HG02642 (cell line): ENCODE measurements around the gene SAMD7.

ENCODE experiments used
- ATAC-seq: cut with Tn5 transposase; IDR thresholded peaks from one replicate; pipeline ENCODE4 v1.9.1; 2021; ENCODE audit warnings: mild to moderate bottlenecking; ENCODE audit not compliant: unreplicated experiment, poor library complexity

SAMD7 gene

DNA sequence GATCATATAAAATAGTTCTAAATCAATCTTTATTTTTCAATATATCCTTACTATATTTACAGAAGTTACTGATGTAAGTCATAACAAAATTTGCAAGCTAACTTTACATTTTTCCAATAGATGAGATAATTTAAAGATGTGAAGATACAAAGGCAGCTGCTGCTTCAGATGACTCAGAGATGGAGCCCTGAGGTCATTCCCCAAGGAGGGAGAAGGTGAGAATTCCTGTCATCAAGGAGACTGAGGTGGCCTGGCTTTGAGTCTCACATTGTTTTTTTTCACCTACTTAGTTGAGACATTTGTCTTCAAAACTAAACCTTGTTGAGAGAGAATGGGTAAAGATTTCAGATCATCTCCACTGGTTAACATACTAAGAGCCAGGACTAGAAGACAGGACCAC, 3.9 kb upstream of the SAMD7 start:
- no peak for ATAC-seq

DNA sequence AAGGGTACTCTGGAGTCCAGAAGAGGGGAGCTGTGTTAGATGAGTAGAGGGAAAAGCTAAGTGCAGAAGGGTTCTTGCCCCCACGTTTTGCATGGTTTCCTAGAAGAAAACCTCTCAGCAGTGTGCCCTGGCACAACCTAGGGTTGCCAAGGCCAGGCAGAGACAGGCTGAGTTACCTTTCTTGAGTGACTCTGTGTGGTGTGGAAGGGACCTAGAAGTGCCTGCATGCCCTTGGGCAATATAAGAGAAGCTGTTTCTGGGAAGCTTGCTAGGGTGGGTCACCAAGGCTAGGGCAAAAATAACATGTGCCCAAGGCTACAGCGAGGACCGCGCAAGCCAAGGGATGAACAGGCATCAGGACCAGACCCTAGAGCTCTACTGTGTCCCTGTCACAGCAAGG, 3.4 kb upstream of the SAMD7 start:
- ATAC-seq: no peak

DNA sequence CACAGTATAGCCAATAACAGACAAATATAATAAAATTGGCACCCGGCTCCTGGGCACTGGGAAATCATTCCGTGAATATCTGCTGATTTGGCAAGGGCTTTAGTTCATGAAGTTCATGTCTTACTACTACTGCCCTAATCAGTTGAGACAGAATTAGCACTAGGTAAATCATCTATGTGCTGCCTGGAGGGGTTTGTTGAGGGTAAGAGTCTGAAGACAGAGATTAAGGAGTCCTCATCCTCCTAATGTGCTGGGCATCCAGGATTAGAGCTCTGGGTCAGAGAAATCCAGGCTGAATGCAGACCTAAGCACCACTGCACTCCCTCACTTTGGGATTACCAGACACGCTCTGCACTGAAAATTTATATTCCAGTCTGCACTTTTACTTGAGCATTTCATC, 2.0 kb downstream of the SAMD7 start:
- no peak for ATAC-seq

DNA sequence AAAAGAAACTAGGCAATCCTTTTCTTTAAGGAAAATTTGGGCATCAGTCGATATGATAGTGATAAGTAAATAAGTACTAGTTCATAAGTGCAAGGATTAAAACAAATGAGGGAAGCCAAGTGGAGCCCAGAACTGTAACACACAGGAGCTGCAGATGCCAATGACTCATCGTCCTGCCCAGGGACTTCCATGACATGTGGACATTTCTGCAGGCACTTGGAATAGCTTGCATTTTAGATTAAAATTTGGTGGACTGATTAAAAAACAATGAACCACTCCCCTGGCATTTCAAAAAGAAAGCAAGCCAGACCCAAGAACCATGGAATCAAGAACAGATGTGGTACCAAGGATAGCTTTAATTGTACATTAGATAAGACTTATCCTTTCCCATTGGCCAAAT, 2.9 kb downstream of the SAMD7 start:
- ATAC-seq: no peak

DNA sequence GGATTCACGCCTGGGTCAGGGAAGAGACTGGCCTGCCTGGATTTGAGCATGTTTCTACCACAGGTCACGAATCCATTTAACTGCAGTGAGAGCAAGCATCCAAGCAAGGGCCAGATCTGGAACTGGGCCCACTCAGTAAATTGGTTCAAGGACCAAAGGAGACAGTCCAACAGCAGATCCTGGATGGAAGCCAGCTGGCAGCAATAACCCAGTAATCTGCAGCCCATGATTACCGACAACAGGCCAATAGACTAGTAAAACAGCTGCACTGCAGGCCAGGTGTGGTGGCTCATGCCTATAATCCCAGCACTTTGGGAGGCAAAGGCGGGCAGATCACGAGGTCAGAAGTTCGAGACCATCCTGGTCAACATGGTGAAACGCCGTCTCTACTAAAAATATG, 11.8 kb downstream of the SAMD7 start:
- ATAC-seq: no peak

DNA sequence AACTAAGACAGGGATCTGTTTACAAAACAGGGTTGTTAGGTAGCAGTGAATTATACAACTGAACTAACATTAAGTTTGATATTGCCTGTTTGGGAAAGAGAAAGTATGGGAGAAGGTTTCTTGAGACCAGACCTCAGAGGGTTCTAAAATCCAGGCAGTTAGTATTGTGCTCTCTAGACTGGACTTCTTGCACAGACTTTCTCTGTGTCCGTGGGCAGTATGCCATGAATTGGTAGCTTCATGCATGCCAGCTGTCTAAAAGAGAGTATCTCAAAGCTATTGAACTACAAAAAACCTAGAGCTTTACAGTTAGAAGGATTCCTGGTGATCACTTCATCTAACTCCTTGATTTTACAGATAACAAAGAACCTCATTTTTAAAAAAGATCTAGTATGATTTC, 12.5 kb downstream of the SAMD7 start:
- no peak for ATAC-seq

DNA sequence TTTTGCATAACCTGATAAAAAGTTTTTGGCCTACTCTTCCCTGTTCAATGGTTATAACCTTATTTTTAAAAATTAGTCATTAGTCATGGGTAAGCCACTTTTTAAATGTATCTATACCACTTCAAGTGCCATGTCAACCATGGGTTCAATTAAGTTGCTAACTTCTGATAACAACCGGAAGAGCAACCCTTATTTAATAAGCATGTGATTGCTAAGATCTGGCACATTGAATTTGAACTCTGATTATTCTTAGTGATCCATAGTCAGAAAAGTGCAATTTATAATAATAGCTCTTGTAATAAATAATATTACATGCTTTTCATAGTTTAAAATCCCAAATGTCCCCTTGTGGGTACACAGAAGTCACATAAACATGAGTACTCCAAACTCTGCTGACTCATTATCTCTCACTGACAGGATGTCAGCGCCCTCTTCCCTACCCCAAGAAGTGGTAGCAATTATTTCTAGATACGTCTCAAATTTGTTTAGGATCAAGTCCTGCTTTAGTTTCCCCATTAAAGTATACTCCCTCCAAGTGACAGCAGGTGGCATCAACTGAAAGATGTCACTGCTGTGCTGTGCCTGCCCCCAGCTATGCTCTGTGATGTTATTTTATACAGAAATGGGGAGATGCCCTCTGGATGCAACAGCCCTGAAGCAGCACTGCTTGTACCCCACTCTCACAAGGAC, 18.6 kb downstream of the SAMD7 start:
- peak; percentile 29 for ATAC-seq

DNA sequence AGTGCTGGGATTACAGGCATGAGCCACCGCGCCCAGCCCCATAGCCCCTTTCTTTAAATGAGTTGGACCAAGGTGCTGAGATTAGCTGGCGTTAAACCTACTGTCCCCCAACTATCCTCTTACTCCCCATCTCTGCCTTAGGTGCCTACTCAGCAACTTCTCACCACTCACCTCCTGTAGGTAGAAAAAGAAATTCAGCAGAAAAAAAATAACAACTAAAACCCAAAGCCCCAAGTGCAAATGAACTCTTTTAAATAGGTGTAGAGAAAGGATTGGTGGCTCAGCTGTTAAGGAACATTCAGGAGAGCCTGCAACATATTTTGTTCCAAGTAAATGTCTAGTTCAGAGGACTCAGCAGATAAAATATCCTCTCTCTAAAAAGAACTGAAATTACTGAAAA, 19.5 kb downstream of the SAMD7 start:
- ATAC-seq: no peak

DNA sequence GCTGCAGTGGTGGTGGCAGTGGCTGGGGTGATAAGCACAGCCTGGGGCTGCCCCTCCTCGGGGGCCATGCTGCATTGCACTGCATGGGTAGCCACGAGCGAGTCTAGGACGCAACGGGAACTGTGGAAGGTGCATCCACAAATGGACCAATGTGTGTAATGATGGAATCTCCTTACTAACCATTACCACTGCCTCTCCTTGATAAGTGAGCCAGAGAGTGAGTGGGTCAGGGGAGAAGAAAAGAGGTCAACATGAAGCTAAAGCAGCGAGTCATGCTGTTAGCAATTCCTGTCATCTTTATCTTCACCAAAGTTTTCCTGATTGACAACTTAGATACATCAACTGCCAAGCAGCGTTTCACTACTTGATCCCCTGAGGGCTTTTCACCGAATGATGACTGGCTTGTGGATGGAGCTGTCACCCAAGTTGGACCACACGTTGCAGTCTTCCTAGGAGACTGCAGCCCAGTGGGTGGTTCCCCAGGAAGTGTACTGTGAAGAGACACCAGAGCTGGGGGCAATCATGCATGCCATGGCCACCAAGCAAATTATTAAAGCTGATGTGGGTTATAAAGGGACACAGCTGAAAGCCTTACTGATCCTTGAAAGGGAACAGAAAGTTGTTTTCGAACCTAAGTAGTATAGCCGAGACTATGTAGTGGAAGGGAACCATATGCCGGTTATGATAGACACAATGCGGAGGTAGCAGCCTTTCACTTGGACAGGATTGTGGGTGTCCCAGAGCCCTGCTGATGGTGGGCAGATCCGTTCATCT, 20.6 kb downstream of the SAMD7 start:
- ATAC-seq: peak; percentile 93

DNA sequence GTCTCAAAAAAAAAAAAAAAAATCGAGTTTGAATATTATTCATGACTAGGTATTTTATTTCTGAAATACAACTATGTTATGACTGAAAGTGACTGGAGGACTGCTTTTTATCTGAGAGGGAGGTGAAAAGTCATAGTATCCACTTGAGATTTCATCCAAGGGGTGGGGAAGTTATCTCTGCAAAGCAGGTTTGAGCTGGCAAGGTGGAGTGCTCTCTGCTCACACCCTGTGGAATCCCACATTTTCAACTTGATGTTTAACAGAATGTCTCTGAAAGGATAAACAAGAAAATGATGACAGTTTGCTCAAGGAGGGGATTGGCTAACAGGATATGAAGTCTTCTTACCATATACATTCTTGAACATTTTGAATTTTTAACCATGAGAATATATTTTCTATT, 27.9 kb downstream of the SAMD7 start:
- no peak for ATAC-seq

DNA sequence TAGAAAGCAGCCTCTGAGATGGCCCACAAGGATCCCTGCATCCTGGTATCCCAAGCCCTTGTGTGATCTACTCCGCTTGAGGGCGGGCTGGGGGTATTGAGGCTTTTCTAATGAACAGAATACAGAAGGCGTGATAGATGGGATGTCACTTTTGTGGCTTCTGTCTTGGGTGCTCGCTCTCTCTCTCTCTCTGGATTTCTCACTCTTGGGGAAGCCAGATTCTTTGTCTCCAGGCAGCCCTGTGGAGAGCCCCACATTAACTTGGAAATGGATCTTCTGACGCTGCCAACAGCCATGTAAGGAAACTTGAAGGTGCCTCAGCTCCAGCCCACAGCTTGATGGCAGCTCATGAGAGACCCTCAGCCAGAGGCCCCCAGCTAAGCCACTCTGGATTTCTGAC, 28.4 kb downstream of the SAMD7 start:
- no peak for ATAC-seq

DNA sequence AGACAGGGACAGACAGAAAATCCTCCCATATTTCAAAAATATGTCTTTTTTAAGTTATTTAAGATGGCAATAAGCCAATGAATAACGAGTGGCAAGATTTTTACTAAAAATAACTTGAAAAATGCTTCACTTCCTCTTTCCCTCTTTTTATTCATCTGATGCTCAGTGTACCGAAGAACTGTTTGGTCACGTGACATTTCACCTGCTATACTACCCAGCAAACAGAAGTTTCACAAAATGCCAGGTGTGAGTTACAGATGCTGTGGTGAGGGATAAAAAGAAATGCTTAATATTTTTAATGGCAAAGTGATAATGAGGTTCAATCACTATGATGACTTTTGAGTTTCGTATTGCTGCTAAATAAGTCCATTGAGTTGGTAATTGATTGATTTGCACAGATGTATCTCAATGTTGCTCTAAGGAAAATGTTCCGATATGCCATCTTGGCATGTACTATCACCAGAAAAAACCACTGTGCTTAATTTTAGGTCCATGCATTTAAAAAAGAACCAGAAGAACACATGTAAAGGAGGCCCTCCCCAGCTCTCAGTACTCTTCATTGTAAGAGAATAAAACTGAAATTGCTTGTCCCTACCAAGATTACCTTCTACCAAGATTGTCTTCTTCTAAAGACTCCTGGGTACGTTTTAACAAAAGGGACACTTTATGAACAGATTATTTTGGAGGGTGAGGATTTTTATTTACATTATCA, 29.3 kb downstream of the SAMD7 start:
- ATAC-seq: peak; percentile 80

DNA sequence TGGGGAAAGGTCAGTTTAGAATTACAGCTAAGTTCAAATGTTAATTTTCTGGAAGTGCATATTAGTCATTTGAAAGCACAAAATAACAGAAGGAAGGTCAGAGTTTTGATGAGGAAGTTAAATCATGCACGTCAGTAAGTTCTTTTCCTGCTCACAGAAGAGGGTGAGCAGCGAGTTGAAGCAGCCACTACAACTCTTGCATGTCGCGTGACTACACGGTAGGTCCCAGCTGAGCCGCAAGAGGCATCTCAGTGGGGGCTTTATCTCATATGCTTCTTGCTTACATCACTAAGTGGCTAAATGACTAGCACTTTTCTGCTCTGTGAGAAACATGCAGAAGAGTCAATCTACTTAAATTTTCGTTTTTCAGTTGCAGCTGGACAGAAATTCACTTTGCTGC, 33.9 kb downstream of the SAMD7 start:
- ATAC-seq: peak; percentile 85

DNA sequence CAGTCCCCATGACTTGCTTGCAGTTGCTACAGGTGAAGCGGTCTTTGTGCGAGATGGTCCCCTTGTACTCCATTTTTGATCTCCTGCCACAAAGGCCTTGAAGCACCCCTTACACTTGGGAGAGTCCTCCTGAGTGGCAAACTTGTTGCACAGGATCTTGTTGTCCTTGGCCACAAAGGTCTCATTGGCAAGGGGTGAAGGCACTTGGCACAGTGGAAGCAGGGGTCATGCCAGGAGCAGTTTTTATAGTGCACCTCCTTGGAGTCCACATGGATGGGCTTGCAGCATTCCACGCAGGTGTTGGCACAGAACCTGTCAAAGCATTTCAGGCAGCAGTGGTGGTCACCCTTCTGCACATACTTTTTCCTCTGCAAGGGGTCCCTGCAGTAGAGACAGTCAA, 35.0 kb downstream of the SAMD7 start:
- no peak for ATAC-seq

DNA sequence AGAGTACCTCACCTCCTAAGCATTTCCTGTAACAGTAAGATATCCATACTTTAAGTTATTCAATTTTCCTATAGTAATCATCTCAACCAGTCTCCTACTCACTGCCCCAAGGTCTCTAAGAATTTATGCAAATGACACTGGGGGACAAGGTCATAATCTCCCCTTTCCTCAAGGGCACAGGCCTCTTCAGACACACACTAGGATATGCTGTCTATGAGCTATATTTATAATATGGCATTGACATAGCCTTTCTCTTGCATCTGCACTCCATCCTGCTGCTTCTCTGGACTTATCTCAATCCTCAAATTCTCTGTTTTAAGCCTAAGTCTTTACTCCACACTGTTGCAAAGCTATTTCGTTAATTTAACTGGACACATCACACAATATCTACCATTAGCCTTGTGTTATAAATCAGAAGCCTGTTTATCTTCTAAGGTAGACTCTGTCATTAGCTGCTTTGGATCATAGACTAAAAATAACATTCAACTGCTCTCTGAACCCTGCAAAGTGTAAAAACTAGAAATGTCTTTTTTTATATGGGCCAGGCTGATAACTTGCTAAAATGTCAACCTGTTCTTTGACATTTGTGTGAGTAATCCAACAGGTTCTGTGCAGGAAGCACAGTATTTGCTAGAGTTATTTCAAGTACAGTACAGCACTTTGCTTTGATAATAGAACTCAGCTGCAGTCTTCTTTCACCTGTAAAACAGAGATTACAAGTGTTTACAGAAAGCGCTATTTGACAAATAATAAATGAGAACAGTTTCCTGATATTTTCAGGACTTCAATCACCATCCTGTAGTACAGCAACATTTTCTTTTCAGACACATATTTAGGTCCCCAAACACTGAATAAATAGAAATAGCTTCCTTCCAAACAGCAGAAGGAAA, 37.4 kb downstream of the SAMD7 start:
- ATAC-seq: no peak

DNA sequence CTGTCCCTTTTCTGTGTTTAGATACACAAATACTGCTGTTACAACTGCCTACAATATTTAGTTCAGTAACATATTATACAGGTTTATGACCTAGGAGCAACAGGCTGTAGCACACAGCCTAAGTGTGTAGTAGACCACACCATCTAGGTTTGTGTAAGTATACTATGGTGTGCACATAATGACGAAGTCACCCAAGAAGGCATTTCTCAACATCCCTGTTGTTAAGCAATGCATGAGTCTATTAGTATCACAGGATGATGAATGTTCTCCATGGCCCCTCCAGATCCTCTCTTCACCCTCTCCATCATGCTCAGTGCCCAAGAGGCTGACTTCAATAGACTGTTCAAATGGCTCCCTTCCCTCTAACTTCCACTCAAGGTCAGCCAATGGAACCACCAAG, 40.7 kb downstream of the SAMD7 start:
- no peak for ATAC-seq

DNA sequence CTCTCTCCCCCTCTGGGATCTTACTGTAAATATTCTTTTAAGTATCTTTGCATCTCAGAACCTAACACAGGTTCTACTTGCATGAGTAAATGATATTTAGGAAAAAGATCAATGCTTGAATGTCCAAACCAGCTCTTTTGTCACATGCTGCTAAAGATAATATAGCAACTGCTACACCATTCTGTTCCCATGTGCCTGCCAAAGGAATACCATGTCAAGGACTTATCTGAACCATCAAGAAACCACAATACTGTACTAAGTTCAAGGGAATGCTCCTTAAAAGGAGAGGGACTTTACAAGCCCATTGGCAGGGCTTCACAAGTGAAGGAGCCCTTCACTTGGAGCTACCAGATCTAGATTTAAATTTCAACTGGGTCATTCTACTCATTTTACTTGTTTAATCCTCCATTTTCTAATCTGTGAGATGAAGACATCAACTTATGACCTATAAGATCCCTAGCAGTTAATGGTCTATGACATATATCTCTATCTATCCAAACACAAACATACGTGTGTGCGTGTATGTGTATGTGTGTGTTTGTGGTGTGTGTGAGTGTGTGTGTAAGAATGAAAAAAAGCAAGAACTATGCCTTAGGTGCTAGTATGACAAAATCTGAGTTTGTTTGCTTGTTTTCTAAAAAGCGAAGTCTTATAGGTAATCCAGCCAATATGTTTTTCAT, 42.2 kb downstream of the SAMD7 start:
- peak; percentile 28 for ATAC-seq

DNA sequence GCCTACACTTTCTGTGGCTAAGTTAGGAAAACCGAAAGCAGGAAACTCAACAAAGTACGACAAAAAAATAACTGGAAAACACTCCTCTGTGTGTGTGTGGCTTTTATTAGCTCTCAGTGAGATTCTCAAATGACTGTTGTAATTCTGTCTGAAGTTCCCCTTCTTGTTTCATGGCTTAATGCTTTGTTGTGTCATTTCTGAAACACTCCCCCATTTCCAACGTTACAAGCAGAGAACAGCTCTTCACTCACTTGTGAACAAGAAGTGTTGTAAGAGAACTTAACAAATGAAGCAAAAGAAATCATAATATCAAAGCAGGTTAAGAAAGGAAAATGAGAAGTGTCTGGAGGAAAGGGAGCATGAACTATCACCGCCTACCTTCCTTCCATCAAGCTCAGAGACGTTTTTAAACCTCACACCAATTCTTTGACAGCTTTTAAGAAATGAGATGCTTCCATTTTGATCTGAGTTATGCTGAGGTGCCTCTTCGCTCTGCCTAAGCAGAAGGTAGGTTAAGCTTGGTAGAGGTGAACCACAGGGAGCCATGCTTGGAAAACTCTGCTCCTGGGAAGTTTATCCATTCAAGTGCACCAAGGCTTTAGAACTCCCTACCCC, 42.9 kb downstream of the SAMD7 start:
- peak; percentile 74 for ATAC-seq

DNA sequence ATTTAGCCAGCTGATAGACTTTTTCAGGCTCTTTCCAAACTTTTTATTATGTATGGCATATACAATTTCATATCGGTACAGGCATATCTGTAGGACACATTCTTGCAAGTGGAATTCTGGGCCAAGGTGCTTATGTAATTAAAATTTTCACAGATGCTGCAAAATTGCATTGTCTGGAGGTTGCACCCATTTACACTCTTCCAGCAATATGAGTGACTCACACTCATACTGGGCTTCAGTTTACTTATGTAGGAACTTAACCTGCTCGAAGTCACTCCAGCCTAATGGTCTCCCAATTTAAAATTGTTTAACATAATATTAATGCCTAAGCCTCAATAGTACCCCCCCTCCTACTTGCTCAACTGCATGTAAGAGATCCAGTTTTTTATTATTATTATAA, 44.0 kb downstream of the SAMD7 start:
- ATAC-seq: no peak

DNA sequence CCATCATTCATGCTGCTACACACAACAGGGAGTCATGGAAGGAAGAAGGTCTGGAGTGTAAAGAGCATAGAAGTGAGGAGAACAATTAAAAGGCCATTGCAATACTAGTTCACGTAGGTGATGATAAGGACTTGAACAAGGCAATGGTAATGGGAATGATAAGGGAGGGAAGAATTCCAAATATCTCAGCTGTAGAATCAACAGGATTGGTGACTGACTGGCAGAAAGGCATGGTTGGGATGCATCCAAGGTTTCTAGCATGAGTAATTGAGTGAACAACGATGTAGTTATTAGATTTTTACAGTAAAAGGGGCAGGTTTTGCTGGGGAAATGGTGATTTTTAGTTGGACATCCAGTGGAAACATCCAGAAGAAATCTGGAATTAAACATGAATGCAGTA, 52.8 kb downstream of the SAMD7 start:
- no peak for ATAC-seq
